A549 (cell line): ENCODE data around the gene SYTL2. TPM values are rescaled to one million over a fixed set of nuclear protein-coding genes. Genes with fewer than 3 reads are reported as not detected.
A peak's percentile ranks its signal among the peaks of the same experiment; 100 is the strongest.

Source experiments
- ATAC-seq, 2 experiments: fragments of 200-7000 bp in 1 of 2; fragments of >200 bp in 1 of 2; cut with Nextera tagmentation in 1 of 2; cut with Tn5 transposase in 1 of 2; 3 replicates each; pipeline versions ENCODE4 v1.8.0 to v1.9.1; 2018 to 2020; ENCODE audit warnings: mild to moderate bottlenecking in 1 of 2, moderate library complexity in 1 of 2
- CTCF ChIA-PET: fragments of 300-600 bp; sonication (Branson Sonifier 250); formaldehyde crosslinking; extraction: SDS; loops from one replicate; lab custom pipeline; 2021; ENCODE audit warnings: antibody characterized with exemption, inconsistent platforms; lab: Yijun Ruan, JAX
- POLR2A ChIA-PET: fragments of 350-600 bp; formaldehyde crosslinking; extraction: SDS; loops from one replicate; lab custom pipeline; 2021; ENCODE audit warnings: antibody characterized with exemption, inconsistent platforms; lab: Yijun Ruan, JAX
- DNase-seq, 2 experiments: peaks; one replicate each; pipeline versions ENCODE4 v3.0.0 to v3.0.0-alpha.2; 2011 to 2016; ENCODE audit warnings: low read depth in 1 of 2, low spot score in 1 of 2
- FAIRE-seq: peaks from 2 replicates; lab custom pipeline; 2011; peaks lifted over from hg19 to GRCh38; lab: Jason Lieb, UNC
- H3K27ac ChIP-seq, 2 experiments: fragments of >200 bp; sonication (Bioruptor Twin); formaldehyde crosslinking; 3 replicates each; pipeline ENCODE4 v1.5.1; 2016 to 2017
- H3K4me1 ChIP-seq: fragments of >200 bp; sonication (Bioruptor Twin); formaldehyde crosslinking; 3 replicates; pipeline ENCODE4 v1.6.1; 2016
- H3K4me2 ChIP-seq: fragments of >200 bp; sonication (Bioruptor Twin); formaldehyde crosslinking; 3 replicates; pipeline ENCODE4 v1.6.1; 2016
- H3K4me3 ChIP-seq: fragments of >200 bp; sonication (Bioruptor Twin); formaldehyde crosslinking; 3 replicates; pipeline ENCODE4 v1.5.1; 2016
- H3K9me3 ChIP-seq: fragments of >200 bp; sonication (Bioruptor Twin); formaldehyde crosslinking; 3 replicates; pipeline ENCODE4 v1.6.1; 2016
- BHLHE40 ChIP-seq: IDR thresholded peaks from 2 replicates; pipeline ENCODE4 v1.6.1; 2012; ENCODE audit warnings: low read depth, low read length, inconsistent platforms
- CBX2 ChIP-seq: fragments of 200-600 bp; sonication (generic); IDR thresholded peaks from 2 replicates; pipeline ENCODE4 v1.6.1; 2016; ENCODE audit warnings: low read depth, mild to moderate bottlenecking, borderline replicate concordance
- CHD4 ChIP-seq: fragments of 200-600 bp; sonication (generic); IDR thresholded peaks from 2 replicates; pipeline ENCODE4 v1.6.1; 2016; ENCODE audit warnings: antibody characterized with exemption, mild to moderate bottlenecking, borderline replicate concordance
- CTCF ChIP-seq: fragments of >200 bp; sonication (Bioruptor Twin); formaldehyde crosslinking; IDR thresholded peaks from 3 replicates; pipeline ENCODE4 v1.5.1; 2016
- E2F6 ChIP-seq: IDR thresholded peaks from 2 replicates; pipeline ENCODE4 v1.6.1; 2012; ENCODE audit warnings: low read depth, borderline replicate concordance
- EHF ChIP-seq: fragments of 250-450 bp; sonication (Bioruptor Pico); IDR thresholded peaks from 2 replicates; pipeline ENCODE4 v1.5.0; 2020; ENCODE audit warnings: mild to moderate bottlenecking
- EP300 ChIP-seq, 2 experiments: fragments of >200 bp; sonication (Bioruptor Twin); formaldehyde crosslinking; IDR thresholded peaks; 2 replicates in 1 of 2; 3 replicates in 1 of 2; pipeline ENCODE4 v1.6.1; 2016 to 2017
- ESRRA ChIP-seq: fragments of 150-350 bp; IDR thresholded peaks from 2 replicates; pipeline ENCODE4 v1.6.1; 2014; ENCODE audit warnings: mild to moderate bottlenecking, low read length, borderline replicate concordance
- FOSL2 ChIP-seq, 2 experiments: fragments of 450-650 bp in 1 of 2; fragments of >200 bp in 1 of 2; sonication (Bioruptor Twin) in 1 of 2; formaldehyde crosslinking; IDR thresholded peaks; 2 replicates each; pipeline versions ENCODE4 v1.5.0 to v1.6.1; 2016 to 2020; ENCODE audit warnings: mild to moderate bottlenecking in 1 of 2, moderate library complexity in 1 of 2
- FOXS1 ChIP-seq: fragments of 250-450 bp; sonication (Bioruptor Pico); IDR thresholded peaks from 2 replicates; pipeline ENCODE4 v1.5.0; 2020; ENCODE audit warnings: mild to moderate bottlenecking, moderate library complexity
- GATA3 ChIP-seq: IDR thresholded peaks from 2 replicates; pipeline ENCODE4 v1.6.1; 2012; ENCODE audit warnings: borderline replicate concordance
- HDAC2 ChIP-seq: fragments of 200-600 bp; sonication (generic); IDR thresholded peaks from 2 replicates; pipeline ENCODE4 v1.6.1; 2016
- HOXB13 ChIP-seq: fragments of 250-450 bp; sonication (Bioruptor Pico); IDR thresholded peaks from 2 replicates; pipeline ENCODE4 v1.5.0; 2020; ENCODE audit warnings: low read depth, mild to moderate bottlenecking, moderate library complexity
- HOXB5 ChIP-seq: fragments of 250-450 bp; sonication (Bioruptor Pico); IDR thresholded peaks from 2 replicates; pipeline ENCODE4 v1.5.0; 2020; ENCODE audit warnings: mild to moderate bottlenecking, moderate library complexity
- JUN ChIP-seq, 2 experiments: fragments of >200 bp; sonication (Bioruptor Twin); formaldehyde crosslinking; IDR thresholded peaks; 2 replicates in 1 of 2; 3 replicates in 1 of 2; pipeline ENCODE4 v1.6.1; 2016 to 2017
- JUNB ChIP-seq: fragments of >200 bp; sonication (Bioruptor Twin); formaldehyde crosslinking; IDR thresholded peaks from 2 replicates; pipeline ENCODE4 v1.6.1; 2016
- KDM1A ChIP-seq: fragments of 200-600 bp; sonication (generic); IDR thresholded peaks from 2 replicates; pipeline ENCODE4 v1.6.1; 2016; ENCODE audit warnings: low read depth, mild to moderate bottlenecking
- MAX ChIP-seq: IDR thresholded peaks from 2 replicates; pipeline ENCODE4 v1.6.1; 2012
- PHF8 ChIP-seq: fragments of 200-600 bp; sonication (generic); IDR thresholded peaks from 2 replicates; pipeline ENCODE4 v1.6.1; 2016; ENCODE audit warnings: low read depth, mild to moderate bottlenecking, antibody characterized with exemption, moderate library complexity, borderline replicate concordance
- RCOR1 ChIP-seq: fragments of 150-350 bp; IDR thresholded peaks from 2 replicates; pipeline ENCODE4 v1.6.1; 2014; ENCODE audit warnings: antibody characterized with exemption, low read length, low read depth
- RFX5 ChIP-seq: fragments of 450-650 bp; IDR thresholded peaks from 2 replicates; pipeline ENCODE4 v1.7.1; 2014; ENCODE audit warnings: antibody characterized with exemption, mild to moderate bottlenecking, moderate library complexity
- SMC3 ChIP-seq: fragments of >200 bp; sonication (Bioruptor Twin); formaldehyde crosslinking; IDR thresholded peaks from 3 replicates; pipeline ENCODE4 v1.6.1; 2018; ENCODE audit warnings: inconsistent platforms
- TFCP2L1 ChIP-seq: fragments of 250-450 bp; sonication (Bioruptor Pico); IDR thresholded peaks from 2 replicates; pipeline ENCODE4 v1.5.0; 2021; ENCODE audit warnings: mild to moderate bottlenecking
- USF2 ChIP-seq: fragments of 450-650 bp; IDR thresholded peaks from 2 replicates; pipeline ENCODE4 v1.6.1; 2014; ENCODE audit warnings: antibody characterized with exemption
- ZFP36 ChIP-seq: fragments of 450-650 bp; IDR thresholded peaks from 2 replicates; pipeline ENCODE4 v1.6.1; 2014; ENCODE audit warnings: borderline replicate concordance; ENCODE audit not compliant: partially characterized antibody
- ZNF302 ChIP-seq: fragments of 250-450 bp; sonication (Bioruptor Pico); IDR thresholded peaks from 2 replicates; pipeline ENCODE4 v1.9.0; 2021; ENCODE audit warnings: inconsistent platforms, mild to moderate bottlenecking, moderate library complexity
- WGBS: methylation state at CpG from one replicate; pipeline ENCODE4 v1.1.6; 2017; ENCODE audit errors: missing lambda C conversion rate; 5-methylcytosine and 5-hydroxymethylcytosine counted together
- polyA plus RNA-seq, 4 experiments: library from polyadenylated mRNA; depleted of rRNA in 3 of 4; stranded (reverse); fragments of >200 nt; fragmentation: RNase III in 1 of 4; extraction: RNeasy Plus Mini Kit Qiagen cat#74134 plus additional on column Dnase treatment in 1 of 4; gene quantifications; 2 replicates in 3 of 4; 3 replicates in 1 of 4; pipeline ENCODE4 v1.2.3, GENCODE V29; 2011 to 2017

Gene SYTL2
- polyA plus RNA-seq, 2 of the 4 experiments (the other 2 are of a cell fraction): 11.6 to 34.2 TPM

GRCh38 chr11:85823816-85824215 is 12.9 kb upstream of the SYTL2 start:
- no peak for TF ChIP-seq BHLHE40
- no peak for TF ChIP-seq ESRRA
- TF ChIP-seq CTCF: no peak
- no peak for TF ChIP-seq FOXS1 (CRISPR knock-in tag)
- no peak for TF ChIP-seq PHF8
- TF ChIP-seq CBX2: no peak
- TF ChIP-seq CHD4: no peak
- no peak for TF ChIP-seq E2F6
- TF ChIP-seq SMC3: no peak
- TF ChIP-seq USF2: no peak
- ChIA-PET CTCF (interaction anchor here (0.7 to 5.2 kb wide), 4 partner anchors 14 to 145 kb away, joined by 3 to 35 read pairs (median 4); no protein-coding TSS in a partner anchor), POLR2A (no interaction called here)
- DNase-seq (no peak), FAIRE-seq (no peak), ATAC-seq (no peak)
- Histone ChIP-seq H3K4me2 (no peak overlapping the region), H3K9me3 (no peaks in the 10 kb centered on the region), H3K4me3 (no peak overlapping the region), H3K27ac (0 out of 6 replicates have a peak overlapping the region, but pooled peaks of 1 of the 2 experiments have one; percentile 23), H3K4me1 (peaks cover 54% of the 10 kb centered on the region)
- 90% methylated on average over 2 of the region's 2 CpGs for WGBS

- Histone ChIP-seq H3K27ac (no peak overlapping the region; a peak in 1 of 6 replicates), H3K9me3 (no peaks in the 10 kb centered on the region), H3K4me1 (peaks cover 45% of the 10 kb centered on the region), H3K4me2 (no peak overlapping the region), H3K4me3 (no peak overlapping the region)
- no peak for DNase-seq
- WGBS: 98% methylated on average over 3 of the region's 3 CpGs
- ChIA-PET CTCF (interaction anchor here (1.9 kb wide), 1 partner anchor 32 kb away, joined by 7 read pairs; the partner anchor contains the start of gene CCDC83), POLR2A (no interaction called here)
- TF ChIP-seq HDAC2 (no peak), EHF (no peak), ZNF302 (no peak), EP300 (IDR thresholded peaks at IDR 0.05) (no peak), ESRRA (no peak), HOXB13 (CRISPR knock-in tag) (no peak), CTCF (no peak), JUN (IDR thresholded peaks at IDR 0.05) (no peak), JUNB (no peak)
- no peak for FAIRE-seq
- ATAC-seq: no peak
These were observed 11.9 kb upstream of the SYTL2 start for GRCh38 chr11:85822814-85823213.

- Histone ChIP-seq H3K4me3 (no peak overlapping the region), H3K27ac (peak overlapping the region; percentile 48 to 64), H3K9me3 (no peaks in the 10 kb centered on the region), H3K4me1 (peaks cover 34% of the 10 kb centered on the region), H3K4me2 (peak overlapping the region; percentile 51)
- ChIA-PET POLR2A (no interaction called here), CTCF (interaction anchor here (1.1 to 1.9 kb wide), 3 partner anchors 12 to 158 kb away, joined by 3 to 7 read pairs (median 3); partner anchors contain the start of gene CCDC83)
- WGBS: 37% methylated on average over 1 of the region's 1 CpG
- DNase-seq (peak in 1 of 2 experiments; percentile 62), ATAC-seq (peak; percentile 72 to 83; a peak in 5 of 6 replicates), FAIRE-seq (no peak)
- no peak for TF ChIP-seq TFCP2L1 (CRISPR knock-in tag)
- no peak for TF ChIP-seq FOSL2 (IDR thresholded peaks at IDR 0.05)
- TF ChIP-seq FOSL2 (CRISPR knock-in tag; IDR thresholded peaks at IDR 0.05): no peak
- TF ChIP-seq EHF: no peak
- TF ChIP-seq JUN (IDR thresholded peaks at IDR 0.05): no peak
- TF ChIP-seq KDM1A: no peak
- no peak for TF ChIP-seq RCOR1
- peak; percentile 21; the same call in 1 of the 2 replicates for TF ChIP-seq GATA3
- no peak for TF ChIP-seq ZFP36
- peak; percentile 52 for TF ChIP-seq MAX
- 0 out of 2 replicates have a peak, but pooled peaks have one; percentile 68 for TF ChIP-seq HOXB5 (CRISPR knock-in tag)
- no peak for TF ChIP-seq RFX5
These were observed 10.7 kb upstream of the SYTL2 start for GRCh38 chr11:85821636-85822035.
